ENCODE data around the gene CHCHD3.

Gene CHCHD3

GRCh38 chr7:133053321-133053891 is 28.5 kb downstream of the CHCHD3 start:
- Histone ChIP-seq H3K36me3 (peaks cover 0 to 27% (median 7%) of the 10 kb centered on the region in 11 experiments; a peak in 10 of 22 replicates), H3K9me3 (replicated peaks in 1 of 11) (no peaks in the 10 kb centered on the region), H3K27ac (no peak overlapping the region), H3K4me1 (peaks cover 33 to 53% (median 48%) of the 10 kb centered on the region in 10 experiments), H4K20me1 (peaks cover 23 to 93% (median 58%) of the 10 kb centered on the region in 11 experiments; a peak in 21 of 22 replicates), H3K4me2 (peak overlapping the region in 10 of 11 experiments; percentile 0 to 78 (median 36); a peak in 14 of 22 replicates), H3K27me3 (no peaks in the 10 kb centered on the region), H3K9ac (no peak overlapping the region), H3K4me3 (no peak overlapping the region)
- no peak for TF ChIP-seq Cebpa-rat (IDR thresholded peaks at IDR 0.05)

GRCh38 chr7:133052826-133053225 is 29.1 kb downstream of the CHCHD3 start:
- H3K9ac ChIP-seq: no peak overlapping the region
- H3K4me2 ChIP-seq: peak overlapping the region in 10 of 11 experiments; percentile 0 to 78 (median 46); a peak in 13 of 22 replicates
- peaks cover 0 to 6% (median 0%) of the 10 kb centered on the region in 11 experiments; a peak in 2 of 22 replicates for H3K9me3 ChIP-seq (replicated peaks in 1 of 11)
- H4K20me1 ChIP-seq: peaks cover 23 to 93% (median 58%) of the 10 kb centered on the region in 11 experiments; a peak in 21 of 22 replicates
- no peak for TF ChIP-seq Cebpa-rat (IDR thresholded peaks at IDR 0.05)
- H3K4me3 ChIP-seq: no peak overlapping the region
- H3K36me3 ChIP-seq: peaks cover 2 to 30% (median 11%) of the 10 kb centered on the region in 11 experiments; a peak in 18 of 22 replicates
- H3K4me1 ChIP-seq: peaks cover 33 to 53% (median 47%) of the 10 kb centered on the region in 10 experiments
- no peaks in the 10 kb centered on the region for H3K27me3 ChIP-seq
- H3K27ac ChIP-seq: no peak overlapping the region

GRCh38 chr7:133052401-133052756 is 29.5 kb downstream of the CHCHD3 start:
- Histone ChIP-seq H4K20me1 (peaks cover 26 to 95% (median 58%) of the 10 kb centered on the region in 11 experiments; a peak in 21 of 22 replicates), H3K27ac (no peak overlapping the region)

GRCh38 chr7:133051719-133052400 is 30.0 kb downstream of the CHCHD3 start:
- no peak overlapping the region for H3K4me3 ChIP-seq
- H3K9ac ChIP-seq: no peak overlapping the region
- no peak for TF ChIP-seq Cebpa-rat (IDR thresholded peaks at IDR 0.05)
- peak overlapping the region in 10 of 11 experiments; percentile 3 to 78 (median 47); a peak in 15 of 22 replicates for H3K4me2 ChIP-seq
- no peaks in the 10 kb centered on the region for H3K27me3 ChIP-seq
- H3K27ac ChIP-seq: no peak overlapping the region
- H4K20me1 ChIP-seq: peaks cover 26 to 95% (median 58%) of the 10 kb centered on the region in 11 experiments; a peak in 21 of 22 replicates
- H3K36me3 ChIP-seq: peaks cover 10 to 35% (median 17%) of the 10 kb centered on the region in 11 experiments; a peak in 20 of 22 replicates
- peaks cover 0 to 9% (median 0%) of the 10 kb centered on the region in 11 experiments; a peak in 2 of 22 replicates for H3K9me3 ChIP-seq (replicated peaks in 1 of 11)
- H3K4me1 ChIP-seq: peaks cover 33 to 53% (median 47%) of the 10 kb centered on the region in 10 experiments

More at GRCh38 chr7:133052401-133052756, 29.5 kb downstream of the CHCHD3 start:
- H3K9me3 ChIP-seq (replicated peaks in 1 of 11): peaks cover 0 to 9% (median 0%) of the 10 kb centered on the region in 11 experiments; a peak in 2 of 22 replicates
- no peaks in the 10 kb centered on the region for H3K27me3 ChIP-seq
- H3K4me2 ChIP-seq: peak overlapping the region in 9 of 11 experiments; percentile 3 to 78 (median 50); a peak in 14 of 22 replicates
- H3K4me3 ChIP-seq: no peak overlapping the region
- no peak for TF ChIP-seq Cebpa-rat (IDR thresholded peaks at IDR 0.05)
- peaks cover 6 to 34% (median 15%) of the 10 kb centered on the region in 11 experiments; a peak in 18 of 22 replicates for H3K36me3 ChIP-seq
- no peak overlapping the region for H3K9ac ChIP-seq
- H3K4me1 ChIP-seq: peaks cover 33 to 53% (median 47%) of the 10 kb centered on the region in 10 experiments

- Histone ChIP-seq H3K36me3 (peaks cover 12 to 35% (median 22%) of the 10 kb centered on the region in 11 experiments; a peak in 20 of 22 replicates), H3K27ac (no peak overlapping the region), H3K4me2 (peak overlapping the region in 9 of 11 experiments; percentile 2 to 78 (median 58); a peak in 14 of 22 replicates), H3K27me3 (no peaks in the 10 kb centered on the region), H3K9me3 (replicated peaks in 1 of 11) (peaks cover 0 to 9% (median 0%) of the 10 kb centered on the region in 11 experiments; a peak in 2 of 22 replicates), H3K4me3 (no peak overlapping the region), H4K20me1 (peaks cover 25 to 95% (median 50%) of the 10 kb centered on the region in 11 experiments; a peak in 21 of 22 replicates), H3K4me1 (peaks cover 33 to 53% (median 47%) of the 10 kb centered on the region in 10 experiments), H3K9ac (peak overlapping the region in 1 of 11 experiments; percentile 44; a peak in 1 of 22 replicates)
- no peak for TF ChIP-seq Cebpa-rat (IDR thresholded peaks at IDR 0.05)
Observed at GRCh38 chr7:133051066-133051465, 30.8 kb downstream of the CHCHD3 start.

- no peak overlapping the region for H3K9ac ChIP-seq
- TF ChIP-seq Cebpa-rat (IDR thresholded peaks at IDR 0.05): no peak
- peaks cover 12 to 42% (median 26%) of the 10 kb centered on the region in 11 experiments; a peak in 20 of 22 replicates for H3K36me3 ChIP-seq
- H3K27ac ChIP-seq: no peak overlapping the region
- peaks cover 33 to 53% (median 47%) of the 10 kb centered on the region in 10 experiments for H3K4me1 ChIP-seq
- H3K9me3 ChIP-seq (replicated peaks in 1 of 11): peaks cover 0 to 9% (median 0%) of the 10 kb centered on the region in 11 experiments; a peak in 2 of 22 replicates
- peaks cover 24 to 96% (median 45%) of the 10 kb centered on the region in 11 experiments; a peak in 21 of 22 replicates for H4K20me1 ChIP-seq
- no peak overlapping the region for H3K4me3 ChIP-seq
- peak overlapping the region in 8 of 11 experiments; percentile 2 to 78 (median 60); a peak in 13 of 22 replicates for H3K4me2 ChIP-seq
- H3K27me3 ChIP-seq: no peaks in the 10 kb centered on the region
Observed at GRCh38 chr7:133050200-133050995, 31.5 kb downstream of the CHCHD3 start.

- no peak overlapping the region for H3K9ac ChIP-seq
Observed at GRCh38 chr7:133048589-133048988, 33.3 kb downstream of the CHCHD3 start.

GRCh38 chr7:133047321-133047720 is 34.6 kb downstream of the CHCHD3 start:
- Histone ChIP-seq H3K9me3 (replicated peaks in 1 of 11) (peaks cover 0 to 9% (median 0%) of the 10 kb centered on the region in 11 experiments; a peak in 2 of 22 replicates), H4K20me1 (peaks cover 23 to 100% (median 33%) of the 10 kb centered on the region in 11 experiments; a peak in 21 of 22 replicates), H3K4me3 (no peak overlapping the region), H3K27me3 (no peaks in the 10 kb centered on the region), H3K4me1 (peaks cover 12 to 26% (median 21%) of the 10 kb centered on the region in 10 experiments; a peak in 19 of 20 replicates), H3K9ac (no peak overlapping the region), H3K27ac (no peak overlapping the region), H3K4me2 (no peak overlapping the region), H3K36me3 (peaks cover 17 to 55% (median 36%) of the 10 kb centered on the region in 11 experiments; a peak in 20 of 22 replicates)
- no peak for TF ChIP-seq Cebpa-rat (IDR thresholded peaks at IDR 0.05)

More at GRCh38 chr7:133048589-133048988, 33.3 kb downstream of the CHCHD3 start:
- TF ChIP-seq Cebpa-rat (IDR thresholded peaks at IDR 0.05): no peak
- H3K27ac ChIP-seq: no peak overlapping the region
- peaks cover 17 to 53% (median 34%) of the 10 kb centered on the region in 11 experiments; a peak in 20 of 22 replicates for H3K36me3 ChIP-seq
- H3K4me2 ChIP-seq: no peak overlapping the region
- H4K20me1 ChIP-seq: peaks cover 26 to 100% (median 38%) of the 10 kb centered on the region in 11 experiments; a peak in 21 of 22 replicates
- no peaks in the 10 kb centered on the region for H3K27me3 ChIP-seq
- H3K9me3 ChIP-seq (replicated peaks in 1 of 11): peaks cover 0 to 9% (median 0%) of the 10 kb centered on the region in 11 experiments; a peak in 2 of 22 replicates
- H3K4me1 ChIP-seq: peaks cover 24 to 39% (median 33%) of the 10 kb centered on the region in 10 experiments
- H3K4me3 ChIP-seq: no peak overlapping the region
